GM12801 (cell line): ENCODE measurements around the gene ARAP1.

ENCODE experiments used
- CTCF ChIP-seq: IDR thresholded peaks from one replicate; pipeline ENCODE4 v1.5.1; 2011; ENCODE audit warnings: control low read depth; ENCODE audit not compliant: insufficient read length; ENCODE audit errors: extremely low read depth

ARAP1 gene

GRCh38 chr11:72707032-72707431 is 45.2 kb downstream of the ARAP1 start:
- TF ChIP-seq CTCF, result no peak

GRCh38 chr11:72706579-72706978 is 45.6 kb downstream of the ARAP1 start:
- TF ChIP-seq CTCF, result no peak

GRCh38 chr11:72705442-72706365 is 46.5 kb downstream of the ARAP1 start:
- TF ChIP-seq CTCF, result no peak

- TF ChIP-seq CTCF, result no peak
These were observed 47.4 kb downstream of the ARAP1 start for GRCh38 chr11:72704783-72705265.

- TF ChIP-seq CTCF, result no peak
These were observed 48.0 kb downstream of the ARAP1 start for GRCh38 chr11:72704028-72704782.

- TF ChIP-seq CTCF, result no peak
These were observed 48.8 kb downstream of the ARAP1 start for GRCh38 chr11:72703267-72704008.
